Stimulated activated CD8-positive, alpha-beta memory T cell treated with anti-CD3 and anti-CD28 coated beads, Interleukin-2, amount 100 ng/mL, for 48 hours (primary cell): Measurements from ENCODE around the gene CLIP1.
"Not testable (repeated sequence)": the region's sequence is repeated elsewhere in the genome, so short reads cannot be mapped to it uniquely, and the experiment has no call there.

Source experiments
- DNase-seq, 2 donors: peaks; one replicate each; pipeline ENCODE4 v3.0.0-alpha.2; 2020; ENCODE audit warnings: low read depth in 2 of 2

The CLIP1 gene

GRCh38 chr12:122310626-122311333 lies 111.7 kb downstream of the CLIP1 start:
- no peak for DNase-seq

GRCh38 chr12:122309564-122310121 lies 112.8 kb downstream of the CLIP1 start:
- no peak for DNase-seq

GRCh38 chr12:122308811-122309210 lies 113.7 kb downstream of the CLIP1 start:
- no peak for DNase-seq

- no peak for DNase-seq
Measured at GRCh38 chr12:122306407-122306806, 116.1 kb downstream of the CLIP1 start.

- DNase-seq = no peak
Measured at GRCh38 chr12:122304924-122305323, 117.5 kb downstream of the CLIP1 start.

DNA sequence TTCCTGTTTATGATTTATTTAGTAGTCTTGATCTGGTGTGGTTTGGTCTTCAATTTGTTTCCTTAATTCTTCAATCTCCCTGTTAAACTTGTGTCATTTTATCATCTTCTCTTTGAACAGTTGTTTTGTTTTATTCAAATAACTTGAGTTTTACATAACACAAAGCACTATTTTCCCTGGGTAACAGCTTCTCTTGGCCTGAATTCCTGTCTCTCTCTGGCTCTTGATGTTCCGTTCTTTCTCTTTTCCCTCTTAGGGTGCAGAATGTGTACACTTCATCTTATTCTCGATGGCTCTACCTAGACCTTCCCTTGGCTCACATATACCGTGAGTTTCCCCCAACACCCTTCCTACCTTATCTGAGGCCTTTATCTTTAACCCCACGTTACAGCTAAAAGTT lies 119.4 kb downstream of the CLIP1 start:
- DNase-seq = no peak

- DNase-seq = no peak
Measured at GRCh38 chr12:122298071-122298748, 124.3 kb downstream of the CLIP1 start.

DNA sequence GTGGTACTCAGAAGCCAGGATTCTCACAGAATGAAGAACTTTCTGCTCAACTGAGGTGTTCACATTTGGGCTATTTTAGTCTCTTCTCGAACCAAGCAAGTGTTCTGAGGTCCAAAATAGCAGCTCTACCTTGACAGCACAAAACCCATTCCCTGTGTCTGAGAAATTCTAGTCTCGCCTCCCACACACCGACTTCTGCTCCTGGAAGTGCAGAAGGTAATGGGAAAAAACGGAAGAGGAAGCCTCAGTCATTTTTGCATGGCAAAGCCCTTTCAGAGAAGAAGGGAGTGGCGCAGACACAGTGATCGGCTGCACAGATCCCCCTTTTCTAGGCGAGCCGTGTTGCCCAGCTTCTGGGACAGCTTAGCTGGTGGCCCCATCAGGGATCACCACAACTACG lies 125.0 kb downstream of the CLIP1 start:
- DNase-seq = no peak

DNA sequence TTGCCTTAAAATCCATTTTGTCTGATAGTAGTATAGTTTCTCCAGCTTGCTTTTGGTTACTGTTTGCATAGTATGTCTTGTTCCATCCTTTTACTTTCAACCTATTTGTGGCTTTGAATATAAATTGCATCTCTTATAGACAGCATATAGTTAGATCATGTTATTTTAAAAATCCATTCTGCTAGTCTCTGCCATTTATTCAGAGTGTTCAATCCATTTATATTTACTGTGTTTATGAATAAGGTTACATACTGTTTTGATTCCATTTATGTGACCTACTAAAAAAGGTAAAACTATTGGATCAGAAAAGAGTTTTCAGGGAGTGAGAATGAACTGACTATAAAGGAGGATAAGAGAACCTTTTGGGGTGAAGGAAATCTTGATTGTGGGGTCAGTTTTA lies 126.6 kb downstream of the CLIP1 start:
- DNase-seq = no peak

DNA sequence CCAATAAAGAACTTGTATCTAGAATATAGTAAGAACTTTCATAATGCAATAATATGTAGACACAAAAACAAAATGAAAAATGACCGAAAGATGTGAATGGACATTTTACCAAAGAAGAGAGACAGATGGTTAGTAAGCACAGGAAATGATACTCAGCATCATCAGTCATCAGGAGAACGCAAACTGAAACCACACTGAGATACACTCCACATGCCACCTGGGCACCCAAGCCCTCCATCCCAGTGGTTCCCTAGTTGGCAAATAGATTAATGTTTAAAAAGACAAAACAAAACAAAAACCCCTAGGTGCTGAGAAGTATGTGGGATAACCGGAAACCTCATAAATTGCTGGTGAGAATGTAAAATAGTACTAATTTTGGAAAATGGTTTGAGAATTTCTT lies 129.4 kb downstream of the CLIP1 start:
- no peak for DNase-seq

DNA sequence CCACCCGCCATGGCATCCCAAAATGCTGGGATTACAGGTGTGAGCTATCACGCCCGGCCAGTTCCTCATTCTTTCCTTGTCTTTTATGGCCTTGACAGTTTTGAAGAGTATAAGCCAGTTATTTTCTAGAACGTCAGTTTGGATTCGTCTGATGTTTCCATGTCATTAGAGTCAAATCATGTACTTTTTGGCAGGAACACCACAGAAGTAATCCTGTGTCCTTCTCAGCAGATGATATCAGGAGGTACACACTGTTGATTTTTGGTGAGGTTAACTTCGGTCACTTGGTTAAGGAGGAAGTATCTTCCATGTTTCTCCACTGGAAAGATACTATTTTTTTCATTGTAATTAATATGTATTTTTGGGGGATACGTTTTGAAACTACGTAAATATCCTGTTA lies 131.0 kb downstream of the CLIP1 start:
- no peak for DNase-seq

DNA sequence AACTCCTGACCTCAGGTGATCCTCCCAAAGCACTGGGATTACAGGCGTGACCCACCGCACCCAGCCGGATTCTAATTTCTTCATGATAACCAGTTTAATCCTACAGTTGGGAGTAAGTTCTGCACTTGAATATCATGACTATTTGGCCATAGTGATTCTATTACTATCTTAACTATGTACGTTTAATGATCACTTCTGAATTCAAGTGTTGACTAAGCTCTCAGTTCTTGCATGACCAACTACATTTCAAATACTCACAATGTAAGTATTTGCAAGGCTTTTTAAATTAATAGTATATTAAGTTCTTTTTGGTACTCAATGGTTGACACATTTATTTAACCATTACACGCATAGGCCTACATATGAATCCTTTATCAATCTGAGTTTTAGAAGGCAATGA lies 138.8 kb downstream of the CLIP1 start:
- DNase-seq = no peak

DNA sequence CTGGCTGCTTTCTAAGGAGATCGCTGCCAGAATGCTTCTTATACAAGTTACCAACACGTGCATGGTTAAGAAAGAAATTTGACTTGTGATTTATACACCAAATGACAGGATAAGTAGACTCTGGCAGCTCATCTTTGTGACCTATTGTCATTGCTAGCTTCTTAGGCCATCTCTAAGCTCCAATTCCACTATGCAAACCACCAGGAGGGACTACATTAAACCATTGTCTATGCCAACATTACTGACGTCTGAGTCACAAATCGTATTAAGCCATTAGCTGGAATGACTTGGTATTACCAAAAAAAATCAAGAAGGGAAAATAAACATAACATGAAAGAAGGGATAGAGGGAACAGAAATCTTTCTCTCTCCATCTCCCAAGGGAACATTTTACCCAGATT lies 140.4 kb downstream of the CLIP1 start:
- no peak for DNase-seq

DNA sequence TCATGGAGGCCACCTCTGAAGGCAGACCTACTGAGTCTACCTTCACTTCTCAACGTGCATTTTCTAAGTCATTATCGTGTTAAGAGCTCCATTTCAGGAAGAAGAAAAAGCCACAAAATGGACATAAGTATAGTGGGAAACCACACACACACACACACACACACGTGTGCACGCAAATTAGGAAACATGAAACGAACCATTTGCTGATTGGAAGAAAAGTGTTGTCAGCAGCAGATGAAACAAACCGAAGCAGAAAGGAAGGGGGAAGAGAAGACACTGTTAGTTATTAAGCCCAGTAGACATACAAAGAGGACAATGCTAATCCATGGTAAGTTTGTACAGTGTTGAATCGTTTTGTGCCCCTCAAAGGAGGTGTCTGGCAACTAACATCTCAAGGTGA lies 146.2 kb downstream of the CLIP1 start:
- DNase-seq = no peak

- DNase-seq = no peak
Measured at GRCh38 chr12:122275459-122275858, 147.0 kb downstream of the CLIP1 start.

DNA sequence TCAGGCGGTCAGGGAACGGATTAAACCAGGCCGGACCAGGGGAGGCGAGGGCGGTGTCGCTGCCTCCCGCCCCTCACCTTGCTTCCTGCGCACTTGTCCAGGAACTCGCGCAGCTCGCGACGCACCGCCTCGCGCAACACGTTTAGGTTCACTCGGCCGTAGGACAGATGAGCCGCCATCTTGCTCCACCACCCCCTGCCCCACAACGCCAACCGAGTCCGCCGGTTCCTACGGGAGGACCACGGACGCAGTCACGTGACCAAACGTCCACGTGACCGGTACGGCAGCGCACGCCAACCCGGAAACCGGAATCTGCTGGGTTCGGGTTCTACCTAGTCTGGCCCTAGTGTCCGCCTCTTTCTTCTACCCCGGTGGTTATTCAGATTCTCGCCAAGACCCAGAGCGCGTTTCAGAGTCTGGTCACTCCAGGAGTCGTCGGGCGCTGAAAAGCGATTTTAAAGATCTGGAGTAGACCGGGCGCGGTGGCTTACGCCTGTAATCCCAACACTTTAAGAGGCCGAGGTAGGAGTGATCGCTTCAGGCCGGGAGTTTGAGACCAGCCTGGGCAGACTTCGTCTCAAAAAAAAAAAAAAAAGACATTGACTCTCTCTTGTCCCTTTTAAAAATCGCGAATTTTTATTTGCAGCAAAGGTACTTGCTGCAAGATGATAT lies 156.1 kb downstream of the CLIP1 start, which contains the start of gene VPS33A:
TSS of gene VPS33A (minus strand) at position 265 of the 672 bp plus-strand sequence. CDS start at position 179, 86 bp downstream.
- DNase-seq = peak; percentile 92 to 95

- DNase-seq = peak; percentile 12 to 13
Measured at GRCh38 chr12:122265886-122266229, 156.6 kb downstream of the CLIP1 start.

DNA sequence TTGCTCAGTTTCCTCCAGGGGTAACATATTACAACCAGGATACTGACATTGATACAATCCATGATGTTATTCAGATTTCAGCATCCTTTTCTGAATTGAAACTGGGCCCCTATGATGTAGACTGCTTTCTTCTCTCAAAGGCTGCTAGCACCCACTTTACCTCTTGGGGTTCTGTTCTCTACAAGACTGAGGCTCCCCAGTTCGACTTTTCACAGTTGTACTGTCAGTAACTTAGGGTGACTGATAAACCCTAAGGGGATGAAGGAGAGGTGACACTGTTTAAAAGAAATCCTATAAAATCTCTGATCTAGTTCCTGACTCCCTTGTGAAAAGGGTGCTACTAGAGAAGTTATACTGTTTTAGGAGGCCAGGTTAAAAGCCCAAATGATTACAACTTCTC lies 157.0 kb downstream of the CLIP1 start:
- no peak for DNase-seq

DNA sequence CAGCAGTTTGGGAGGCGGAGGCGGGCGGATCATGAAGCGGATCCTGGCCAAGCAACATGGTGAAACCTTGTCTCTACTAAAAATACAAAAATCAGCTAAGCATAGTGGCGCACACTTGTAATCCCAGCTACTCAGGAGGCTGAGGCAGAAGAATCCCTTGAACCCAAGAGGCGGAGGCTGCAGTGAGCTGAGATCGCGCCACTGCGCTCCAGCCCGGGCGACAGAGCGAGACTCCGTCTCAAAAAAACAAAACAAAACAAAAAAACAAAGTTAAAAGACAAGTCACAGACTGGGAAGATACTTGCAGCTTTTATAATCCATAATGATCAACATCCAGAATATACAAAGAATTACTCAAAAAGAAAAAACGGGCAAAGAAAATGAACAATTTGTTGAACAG lies 161.7 kb downstream of the CLIP1 start:
- DNase-seq = not testable (repeated sequence)

DNA sequence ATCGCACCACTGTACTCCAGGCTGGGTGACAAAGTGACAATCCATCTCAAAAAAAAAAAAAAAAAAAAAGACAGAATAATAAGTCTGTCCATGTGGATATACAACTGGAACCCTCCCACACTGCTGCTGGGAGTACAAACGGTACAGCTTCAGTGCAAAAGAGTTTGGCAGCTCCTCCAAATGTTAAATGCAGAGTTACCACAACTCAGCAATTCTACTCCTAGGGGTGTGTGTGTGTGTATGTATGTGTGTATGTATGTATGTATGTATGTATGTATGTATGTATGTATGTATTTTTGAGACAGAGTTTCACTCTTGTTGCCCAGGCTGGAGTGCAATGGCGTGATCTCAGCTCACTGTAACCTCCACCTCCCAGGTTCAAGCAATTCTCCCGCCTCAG lies 163.5 kb downstream of the CLIP1 start:
- not testable (repeated sequence) for DNase-seq

- DNase-seq = not testable (repeated sequence)
Measured at GRCh38 chr12:122258462-122258861, 164.0 kb downstream of the CLIP1 start.

GRCh38 chr12:122250536-122250935 lies 171.9 kb downstream of the CLIP1 start:
- DNase-seq = no peak

GRCh38 chr12:122250047-122250446 lies 172.4 kb downstream of the CLIP1 start:
- no peak for DNase-seq
